H1 (cell line): ENCODE results near the gene RXRA. TPM values are rescaled to one million over a fixed set of nuclear protein-coding genes. Genes with fewer than 3 reads are reported as not detected.

Source experiments
- CEBPB ChIP-seq: IDR thresholded peaks from 2 replicates; pipeline ENCODE4 v1.6.1; 2012; ENCODE audit warnings: low read depth, low read length
- CTCF ChIP-seq, 3 experiments: IDR thresholded peaks; 1 replicate in 2 of 3; 2 replicates in 1 of 3; pipeline versions ENCODE4 v1.5.1 to v1.6.1; 2011; ENCODE audit warnings: low read length in 3 of 3, mild to moderate bottlenecking in 3 of 3, inconsistent platforms in 2 of 3, low read depth in 1 of 3, moderate library complexity in 1 of 3; ENCODE audit not compliant: insufficient read depth in 1 of 3; ENCODE audit errors: control extremely low read depth in 1 of 3
- polyA plus RNA-seq, 7 experiments: library from polyadenylated mRNA; depleted of rRNA in 3 of 7; stranded (reverse) in 5 of 7; unstranded in 2 of 7; fragments of >200 nt in 5 of 7; fragments of 200-250 nt in 2 of 7; gene quantifications; 1 replicate in 5 of 7; 2 replicates in 1 of 7; 4 replicates in 1 of 7; pipeline versions ENCODE4 v1.2.1 to v1.2.3, GENCODE V29; 2011 to 2013; ENCODE audit warnings: missing spikeins in 2 of 7, mixed read lengths in 2 of 7
- total RNA-seq: library from RNA; stranded (reverse); fragmentation: NEBNext Ultra II Directional; extraction: Animal tissue kit (Norgen Biotek cat#: 25700); gene quantifications from 2 replicates; pipeline ENCODE4 v1.2.1, GENCODE V29; 2021

The RXRA gene
- total and polyA plus RNA-seq, 2 of the 8 experiments (the other 6 are each of a cell fraction or from before 2014, with no cell fraction given), result 9.8 to 29.4 TPM

GRCh38 chr9:134460896-134461295 is 134.6 kb downstream of the RXRA start (continued):
- TF ChIP-seq CTCF (IDR thresholded peaks at IDR 0.05; ENCODE audit: control extremely low read depth in 1 of 3, insufficient read depth in 1 of 3, low read depth in 1 of 3, low read length in 3 of 3) (no peak), CEBPB (no peak)
